ENCODE results near the gene GNA14.
"Not testable (repeated sequence)": the region's sequence is repeated elsewhere in the genome, so short reads cannot be mapped to it uniquely, and the experiment has no call there.

The GNA14 gene

DNA sequence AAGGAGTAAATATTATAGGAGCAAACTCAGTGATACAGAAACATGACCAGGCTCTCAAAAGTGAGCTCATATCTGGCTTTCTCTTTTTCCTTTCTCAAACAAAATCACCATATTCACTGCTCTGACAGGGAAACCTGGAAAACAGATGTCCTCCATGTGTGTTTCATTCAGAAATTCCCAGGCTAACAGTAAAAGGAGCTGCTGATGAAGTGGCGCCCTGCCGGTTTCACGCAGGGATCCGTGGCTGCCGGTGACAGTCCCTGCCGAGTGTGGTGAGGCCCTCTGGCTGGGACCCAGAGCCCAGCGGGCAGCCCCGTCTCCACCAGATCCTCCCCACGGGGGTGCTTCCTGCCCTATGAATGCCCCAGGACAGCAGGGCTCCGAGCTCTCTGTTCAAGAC, 208.1 kb downstream of the GNA14 start:
- no peak for DNase-seq

DNA sequence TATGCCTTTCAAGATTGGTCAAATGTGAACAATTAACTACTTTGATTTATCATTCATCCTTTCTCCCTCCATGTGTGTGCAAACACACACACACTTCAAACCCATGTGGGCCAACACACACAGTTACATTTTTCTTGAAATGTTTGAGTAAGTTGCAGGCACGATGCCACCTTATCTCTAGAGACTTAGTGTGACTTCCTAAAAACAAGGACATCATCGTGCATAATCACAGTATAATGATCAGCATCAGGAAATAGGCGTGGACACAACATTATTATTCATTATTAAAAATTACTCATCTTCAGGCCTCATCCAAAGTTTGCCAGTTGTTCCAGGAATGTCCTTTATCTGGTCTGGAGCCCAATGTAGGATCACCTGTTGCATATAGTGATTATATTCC, 209.5 kb downstream of the GNA14 start:
- DNase-seq: no peak

DNA sequence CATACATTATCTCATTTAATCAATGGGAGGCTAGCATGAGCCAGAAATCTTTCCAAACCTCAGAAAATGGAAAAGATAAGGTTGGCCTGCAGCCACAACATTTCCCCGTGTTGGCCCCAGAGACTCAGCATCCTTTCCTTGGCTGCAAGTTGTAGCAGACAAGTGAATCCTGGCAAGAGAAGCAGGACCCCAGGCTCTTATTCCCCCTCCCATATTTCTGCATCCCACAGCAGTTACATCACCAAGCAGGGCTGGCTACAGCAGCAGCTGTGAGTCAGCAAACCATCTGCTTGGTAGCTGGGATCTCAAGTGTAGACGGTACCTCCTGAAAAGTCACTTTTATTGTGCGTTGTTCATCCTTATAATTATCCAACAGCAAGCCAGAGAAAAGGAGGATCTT, 212.4 kb downstream of the GNA14 start:
- DNase-seq: no peak

DNA sequence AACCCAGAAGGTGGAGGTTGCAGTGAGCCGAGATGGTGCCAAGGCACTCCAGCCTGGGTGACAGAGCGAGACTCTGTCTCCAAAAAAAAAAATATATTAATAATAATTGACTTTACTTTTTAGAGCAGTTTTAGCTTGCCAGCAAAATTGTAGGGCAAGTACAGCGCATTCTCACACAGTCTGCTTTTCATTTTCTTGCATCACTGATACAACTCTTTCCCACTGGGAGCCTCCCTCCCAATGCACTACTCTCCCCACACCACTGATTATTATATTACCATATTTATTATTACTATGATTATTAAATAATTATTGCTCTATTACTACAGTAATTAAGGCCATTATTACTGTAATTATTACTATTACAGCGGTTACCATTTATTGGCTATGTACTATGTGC, 212.8 kb downstream of the GNA14 start:
- DNase-seq: no peak

DNA sequence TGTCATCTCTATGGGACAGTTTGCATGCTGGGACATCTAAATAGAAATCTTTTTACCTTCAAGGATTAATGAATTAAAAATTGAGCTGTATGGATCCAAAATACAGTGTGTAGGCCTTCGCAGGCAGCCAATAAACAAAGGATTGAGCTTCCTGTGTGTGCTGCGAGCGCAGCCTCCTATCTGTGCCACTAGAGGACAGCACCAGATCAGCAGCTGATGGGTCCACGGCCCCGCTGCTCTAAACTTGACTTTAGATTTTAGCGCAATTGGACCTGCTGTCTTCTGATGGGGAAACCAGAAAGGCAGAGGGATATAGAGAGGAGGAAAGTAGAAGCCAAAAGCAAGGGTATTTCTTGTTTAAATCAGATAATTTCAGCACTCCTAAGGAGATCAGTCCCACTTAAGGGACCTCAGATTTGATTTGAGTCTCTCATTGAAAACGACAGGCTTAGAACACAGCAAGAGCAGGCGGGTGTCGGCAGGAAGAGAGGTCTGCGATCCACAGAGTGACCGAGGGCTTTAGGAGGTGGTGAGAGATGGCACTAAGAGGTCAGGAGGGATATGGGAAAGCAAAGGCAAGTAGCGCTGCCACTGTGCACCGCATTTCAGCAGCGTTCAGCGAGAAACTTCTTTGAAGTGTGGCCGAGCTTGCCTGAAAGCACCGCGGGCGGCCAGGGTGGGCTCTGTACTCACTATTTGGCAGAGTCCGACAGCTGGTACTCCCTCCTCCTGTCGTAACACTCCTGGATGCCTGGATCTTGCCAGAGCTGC, 214.3 kb downstream of the GNA14 start:
- peak; percentile 47 to 58 for DNase-seq

DNA sequence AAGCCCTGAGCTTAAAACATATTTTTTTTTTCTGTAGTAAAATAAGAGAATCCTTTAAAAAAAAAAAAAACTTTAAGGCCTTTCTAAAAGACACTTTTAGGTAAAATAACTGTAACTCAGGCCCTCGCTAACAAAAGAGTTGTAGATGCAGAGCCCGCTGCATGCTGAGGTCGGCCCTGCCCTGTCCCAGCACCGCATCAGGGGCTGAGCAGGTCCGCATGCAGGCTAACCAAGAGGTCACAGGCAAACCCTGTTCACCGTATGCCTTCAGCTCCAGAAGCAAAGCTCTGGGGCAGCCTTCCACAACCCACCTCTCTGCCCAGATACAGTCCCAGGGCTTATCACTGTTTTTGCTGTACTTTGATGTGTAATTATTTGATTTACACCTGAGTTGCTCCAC, 216.1 kb downstream of the GNA14 start:
- DNase-seq: no peak

DNA sequence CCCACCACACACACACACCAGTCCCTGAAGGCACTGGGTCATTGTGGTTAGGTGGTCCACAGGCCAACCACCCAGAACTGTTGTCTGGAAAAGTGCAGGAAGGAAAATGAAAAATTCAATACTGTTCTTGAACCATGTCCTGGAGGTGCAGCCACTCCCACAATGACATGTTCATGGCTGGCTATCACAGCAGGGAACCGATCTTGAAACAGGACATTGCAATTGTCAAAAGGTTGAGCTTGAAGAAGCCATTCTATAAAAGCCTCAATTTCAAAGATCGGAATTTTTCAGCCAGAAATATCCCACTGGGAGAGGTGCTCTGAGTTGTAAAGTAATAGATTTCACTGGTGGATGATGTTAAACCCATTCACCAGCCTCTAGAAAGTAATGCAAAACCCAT, 218.2 kb downstream of the GNA14 start:
- no peak for DNase-seq

DNA sequence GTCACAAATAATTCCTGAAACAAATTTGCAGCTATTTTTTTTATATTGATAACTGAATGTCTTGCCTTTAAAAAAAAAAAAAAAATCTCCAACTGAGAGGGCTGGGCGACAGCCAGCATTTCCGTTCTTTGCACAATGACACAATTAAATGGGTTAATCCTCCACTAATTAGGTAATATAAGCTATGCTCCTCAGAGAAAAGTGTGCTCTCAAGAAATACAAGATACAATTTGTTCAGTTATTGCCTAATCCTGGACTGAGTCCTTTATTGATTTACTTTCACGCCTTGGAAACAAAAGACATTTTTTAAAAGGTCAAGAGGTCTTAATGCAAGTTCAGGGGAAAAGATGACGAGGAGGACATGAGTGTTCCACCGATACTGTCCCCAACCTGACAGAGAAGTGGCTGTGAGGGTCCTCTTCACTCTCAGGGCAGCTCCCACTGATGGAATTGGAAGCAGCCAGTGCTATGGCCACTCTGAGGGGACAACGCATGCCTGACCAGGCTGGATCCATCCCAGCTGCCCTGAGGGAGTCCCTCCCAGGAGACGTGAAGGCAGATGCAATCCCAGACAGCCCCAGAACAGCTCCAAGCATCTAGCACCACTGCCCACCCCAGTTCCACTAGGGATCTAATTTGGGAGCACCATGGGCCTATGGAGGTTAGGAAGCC, 220.7 kb downstream of the GNA14 start:
- no peak for DNase-seq

DNA sequence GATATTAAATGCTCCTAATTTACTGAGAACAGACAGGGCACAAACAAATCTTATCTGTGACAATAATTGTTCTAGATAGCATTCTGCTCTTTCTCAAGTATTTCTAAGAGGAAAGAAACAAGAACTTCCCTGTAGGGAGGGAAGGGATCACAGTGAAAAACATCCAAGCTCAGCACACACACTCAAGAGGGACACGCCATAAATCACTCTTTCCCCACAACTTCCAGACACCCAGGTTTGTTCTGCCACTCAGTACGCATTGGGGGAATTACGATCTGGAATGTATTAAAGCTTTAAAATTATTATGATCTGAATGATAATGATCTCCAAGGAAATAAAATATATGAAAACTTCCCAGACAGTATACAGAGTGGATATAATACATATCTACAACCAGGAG, 221.4 kb downstream of the GNA14 start:
- no peak for DNase-seq

DNA sequence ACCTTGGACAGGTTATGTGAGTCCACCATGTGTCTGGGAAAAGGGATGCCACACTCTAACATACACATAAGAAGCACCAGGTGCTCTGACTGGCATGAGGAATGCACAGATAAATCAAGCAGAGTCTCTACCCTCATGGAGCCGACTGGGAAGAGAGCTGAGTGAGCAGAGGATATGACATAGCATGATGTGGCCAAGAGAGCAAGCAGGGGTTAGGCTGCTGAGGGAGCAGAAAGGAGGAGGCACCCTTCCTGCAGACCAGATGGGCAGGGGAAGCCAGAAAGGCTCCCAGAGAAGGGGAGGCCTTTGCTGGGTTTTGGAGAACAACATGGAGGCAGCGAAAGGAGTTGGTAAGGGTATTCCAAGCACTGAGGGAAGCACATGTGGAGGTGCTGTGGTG, 223.1 kb downstream of the GNA14 start:
- DNase-seq: no peak

DNA sequence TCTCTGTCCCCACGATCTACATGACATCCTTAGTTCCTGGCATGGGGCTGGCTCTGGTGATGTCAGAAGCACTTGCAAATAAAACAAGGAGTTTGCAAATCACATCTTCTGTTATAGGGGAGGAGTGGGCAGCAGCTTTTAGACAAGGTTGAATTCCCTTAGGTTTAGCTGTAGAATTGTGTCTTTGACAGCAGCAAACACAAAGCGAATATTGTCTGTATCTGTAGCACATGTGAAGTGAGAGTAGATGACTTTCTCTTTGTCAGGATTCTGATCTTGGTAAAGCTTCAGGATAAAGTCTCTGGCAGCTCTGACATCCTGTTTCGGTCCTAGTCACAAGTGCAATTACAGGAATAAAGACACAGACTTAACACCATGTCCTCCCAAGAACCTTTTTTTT, 224.3 kb downstream of the GNA14 start:
- no peak for DNase-seq

DNA sequence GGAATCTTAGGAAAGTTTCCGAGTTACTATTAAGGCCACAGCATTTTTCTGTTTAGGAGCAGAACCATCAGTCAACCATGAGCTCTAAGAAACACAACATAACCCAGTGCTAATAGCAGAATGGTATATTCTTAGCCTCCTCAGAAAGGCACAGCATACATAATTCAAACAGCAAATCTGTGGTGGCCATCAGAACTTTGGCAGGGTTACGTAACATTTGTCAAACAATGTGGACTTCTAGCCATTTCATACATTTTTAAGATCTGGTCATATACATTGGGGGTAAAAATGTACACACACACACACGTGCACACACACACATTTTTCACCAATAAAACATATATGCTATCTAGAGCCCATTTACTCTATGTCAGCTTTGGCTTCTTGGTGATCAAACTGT, 225.2 kb downstream of the GNA14 start:
- DNase-seq: no peak

DNA sequence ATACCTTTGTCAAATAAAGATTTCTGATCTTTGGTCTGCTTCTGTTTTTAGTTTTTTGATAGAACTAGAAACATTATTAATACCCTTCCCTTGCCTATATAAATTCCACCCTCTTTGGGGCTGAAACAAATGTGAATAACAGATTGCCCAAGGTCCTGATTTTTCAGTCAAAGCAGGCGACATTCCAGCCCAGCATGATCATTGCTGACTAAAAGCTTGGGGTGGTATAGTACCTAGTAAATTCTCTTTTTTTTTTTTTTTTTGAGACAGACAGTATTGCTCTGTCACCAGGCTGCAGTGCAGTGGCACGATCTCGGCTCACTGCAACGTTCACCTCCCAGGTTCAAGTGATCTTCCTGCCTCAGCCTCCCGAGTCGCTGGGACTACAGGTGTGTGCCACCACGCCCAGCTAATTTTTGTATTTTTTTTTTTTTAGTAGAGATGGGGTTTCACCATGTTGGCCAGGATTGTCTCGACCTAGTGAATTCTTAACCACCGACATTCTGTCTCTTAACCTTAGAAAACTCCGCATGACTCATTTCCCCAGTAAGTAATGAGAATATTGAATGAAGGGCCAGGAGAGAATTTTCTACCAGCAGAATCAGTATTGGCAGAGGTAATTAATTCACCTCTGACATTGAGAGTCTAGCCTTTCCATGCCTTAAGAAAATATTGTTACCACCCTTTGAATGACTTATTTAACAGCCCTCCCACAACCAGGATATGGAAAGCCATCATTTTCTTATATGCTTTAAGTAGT, 226.4 kb downstream of the GNA14 start:
- no peak for DNase-seq

DNA sequence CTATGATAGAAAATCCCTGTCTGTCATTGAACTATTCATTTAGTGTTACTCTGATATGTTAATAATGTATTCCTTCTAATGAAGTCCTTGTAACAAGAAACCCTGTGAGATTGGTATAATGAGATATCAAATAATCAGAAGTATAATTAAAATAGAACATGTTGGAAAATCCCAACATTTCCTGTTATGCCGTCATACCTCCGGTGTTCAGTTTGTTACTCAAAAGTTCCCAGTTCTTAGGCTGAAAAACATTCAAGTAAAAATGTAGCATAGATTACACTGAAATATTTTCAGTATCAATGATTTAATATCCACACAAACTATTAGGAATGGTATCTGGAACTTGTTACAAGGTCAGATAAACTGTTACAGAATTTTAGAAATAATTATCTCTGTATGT, 227.5 kb downstream of the GNA14 start:
- no peak for DNase-seq

DNA sequence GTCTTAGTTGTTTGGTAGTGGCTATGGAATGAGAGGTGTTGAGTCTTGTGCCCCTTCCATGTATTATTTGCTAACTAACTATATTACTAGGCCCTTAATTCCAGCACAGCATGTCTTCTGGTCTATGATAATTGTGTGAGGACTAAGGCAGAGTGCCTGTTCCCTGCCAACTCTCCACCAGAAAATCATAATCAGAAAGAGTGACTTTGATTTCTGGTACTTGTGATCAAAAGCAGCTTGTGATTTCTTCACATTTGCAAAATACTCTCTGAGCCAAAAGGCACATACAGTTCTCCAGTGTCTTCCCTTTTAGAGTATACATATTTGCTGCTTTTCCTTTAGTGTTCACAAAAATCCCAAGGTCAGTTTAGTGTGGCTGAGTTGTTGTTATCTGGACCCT, 229.9 kb downstream of the GNA14 start:
- DNase-seq: no peak

DNA sequence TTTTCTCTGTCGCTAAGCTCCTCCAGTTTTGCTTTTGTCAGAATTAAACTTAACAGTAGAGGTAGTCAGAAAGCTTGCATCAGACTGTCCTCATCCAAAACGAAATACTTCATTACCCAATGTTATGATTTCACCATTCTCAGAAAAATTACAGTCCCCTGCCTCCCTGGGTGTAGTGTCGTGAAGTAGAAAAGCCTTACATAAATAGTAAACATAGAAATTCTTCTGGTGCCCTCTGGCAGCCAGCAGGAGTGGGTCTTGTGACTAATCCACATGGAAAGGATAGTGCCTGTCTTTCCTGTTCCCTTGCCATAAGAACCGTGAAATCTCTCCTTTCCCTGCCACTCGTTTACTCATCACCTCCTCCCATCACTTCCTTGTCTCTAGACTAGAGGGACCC, 230.6 kb downstream of the GNA14 start:
- DNase-seq: no peak

DNA sequence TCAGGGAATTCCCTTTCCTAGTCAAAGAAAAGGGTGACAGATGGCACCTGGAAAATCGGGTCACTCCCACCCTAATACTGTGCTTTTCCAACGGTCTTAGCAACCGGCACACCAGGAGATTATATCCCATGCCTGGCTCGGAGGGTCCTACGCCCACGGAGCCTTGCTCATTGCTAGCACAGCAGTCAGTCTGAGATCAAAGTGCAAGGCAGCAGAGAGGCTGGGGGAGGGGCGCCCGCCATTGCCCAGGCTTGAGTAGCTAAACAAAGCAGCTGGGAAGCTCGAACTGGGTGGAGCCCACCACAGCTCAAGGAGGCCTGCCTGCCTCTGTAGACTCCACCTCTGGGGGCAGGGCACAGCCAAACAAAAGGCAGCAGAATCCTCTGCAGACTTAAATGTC, 239.6 kb downstream of the GNA14 start:
- DNase-seq: not testable (repeated sequence)

DNA sequence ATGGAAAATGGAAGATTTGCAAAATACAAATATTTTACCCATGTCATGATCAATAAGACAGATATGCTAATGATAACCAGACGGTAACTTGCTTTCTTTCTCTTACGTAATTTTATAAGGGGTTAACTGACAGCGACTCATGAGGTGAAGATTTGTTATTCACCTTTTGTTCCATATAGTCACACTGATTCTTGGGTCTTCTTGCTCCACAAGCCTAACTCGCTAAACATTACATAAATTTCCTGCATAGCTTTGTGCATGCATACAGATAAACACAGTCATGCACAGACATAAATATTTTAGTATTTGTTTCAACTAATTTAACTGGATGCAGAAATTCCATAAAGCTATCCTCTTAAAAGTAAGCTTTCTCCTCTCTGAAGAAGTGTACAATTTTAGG, 244.9 kb downstream of the GNA14 start:
- DNase-seq: no peak

DNA sequence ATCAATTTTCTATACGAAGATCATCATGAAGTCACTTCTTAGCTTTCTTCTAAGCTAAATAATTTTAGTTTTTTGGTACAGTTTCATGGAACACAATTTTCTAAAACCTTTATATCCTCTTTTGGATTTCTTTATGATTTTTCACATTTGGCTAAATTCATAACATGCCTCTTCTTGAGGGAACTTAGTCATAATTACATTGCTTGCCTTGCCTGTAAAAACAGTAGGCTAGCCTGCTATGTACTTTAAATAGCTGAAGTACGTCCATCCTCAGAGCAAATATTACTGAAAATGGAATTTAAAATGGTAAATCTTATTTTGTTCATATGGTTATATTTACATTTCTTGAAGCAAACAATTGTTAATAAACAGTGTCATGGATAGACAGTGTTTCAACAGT, 245.8 kb downstream of the GNA14 start:
- no peak for DNase-seq

DNA sequence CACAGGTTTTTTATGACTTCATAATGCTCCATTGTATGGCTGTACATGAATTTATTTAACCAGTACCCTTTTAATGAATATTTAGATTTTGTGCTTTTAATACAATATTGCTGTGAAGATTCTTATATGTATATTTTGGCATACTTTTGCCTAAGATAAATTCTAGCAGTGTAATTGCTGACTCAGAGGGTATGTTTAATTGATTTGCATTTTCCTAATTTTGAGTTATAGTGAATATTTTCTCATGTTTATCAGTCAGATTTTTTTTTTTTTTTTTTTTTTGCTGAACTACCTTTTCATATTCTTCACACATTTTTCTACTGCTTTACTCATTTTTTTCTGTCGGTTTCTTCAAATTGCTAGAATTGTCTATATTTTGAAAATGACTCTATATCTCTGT, 248.2 kb downstream of the GNA14 start:
- DNase-seq: no peak

DNA sequence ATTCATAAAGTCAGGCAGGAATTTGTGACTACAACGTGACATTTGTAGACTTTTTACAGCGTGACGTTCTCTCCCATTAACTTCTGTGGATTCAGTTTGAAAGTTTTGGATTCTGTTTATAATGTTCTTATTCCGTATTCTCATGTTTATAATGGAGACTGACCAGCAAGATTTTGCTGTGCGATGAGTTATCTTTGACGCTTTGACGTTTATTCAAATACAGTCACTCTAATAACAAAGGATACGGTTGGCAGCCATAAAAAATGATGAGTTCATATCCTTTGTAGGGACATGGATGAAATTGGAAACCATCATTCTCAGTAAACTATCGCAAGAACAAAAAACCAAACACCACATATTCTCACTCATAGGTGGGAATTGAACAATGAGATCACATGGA, 249.5 kb downstream of the GNA14 start:
- not testable (repeated sequence) for DNase-seq

DNA sequence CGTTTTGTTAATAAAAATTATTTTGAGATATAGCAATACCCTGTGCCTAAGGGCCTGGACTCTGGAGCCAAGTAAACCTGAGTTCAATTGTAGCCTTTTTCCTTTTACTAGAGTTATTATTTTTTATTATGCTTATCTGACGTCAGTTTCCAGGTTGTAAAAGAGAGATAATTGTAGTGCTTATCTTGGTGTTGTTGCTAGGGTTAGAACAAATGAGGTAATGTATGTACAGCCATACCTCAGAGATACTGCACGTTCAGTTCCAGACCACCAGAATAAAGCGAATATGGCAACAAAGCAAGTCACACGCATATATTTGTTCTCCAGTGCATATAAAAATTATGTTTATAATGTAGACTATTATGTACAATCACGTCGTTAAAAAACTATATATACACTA, 255.8 kb downstream of the GNA14 start:
- no peak for DNase-seq

DNA sequence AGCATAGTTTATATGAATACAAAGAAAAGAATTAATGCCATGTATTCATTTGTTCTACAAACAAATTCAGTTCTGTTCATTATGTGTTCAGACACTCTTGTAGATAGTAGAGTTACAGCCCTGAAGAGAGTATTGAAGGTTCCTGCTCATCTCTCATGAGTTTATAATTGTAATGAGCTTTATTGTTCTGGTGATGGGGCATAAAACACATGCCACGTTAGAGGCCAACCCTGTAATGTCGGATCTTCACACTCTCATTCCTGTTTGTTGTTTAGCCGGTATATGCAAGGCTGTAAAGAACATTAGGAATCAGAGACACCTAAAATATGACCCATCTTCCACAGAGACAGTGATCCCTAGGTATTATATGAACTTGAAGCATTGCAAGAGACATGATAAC, 256.3 kb downstream of the GNA14 start:
- no peak for DNase-seq

DNA sequence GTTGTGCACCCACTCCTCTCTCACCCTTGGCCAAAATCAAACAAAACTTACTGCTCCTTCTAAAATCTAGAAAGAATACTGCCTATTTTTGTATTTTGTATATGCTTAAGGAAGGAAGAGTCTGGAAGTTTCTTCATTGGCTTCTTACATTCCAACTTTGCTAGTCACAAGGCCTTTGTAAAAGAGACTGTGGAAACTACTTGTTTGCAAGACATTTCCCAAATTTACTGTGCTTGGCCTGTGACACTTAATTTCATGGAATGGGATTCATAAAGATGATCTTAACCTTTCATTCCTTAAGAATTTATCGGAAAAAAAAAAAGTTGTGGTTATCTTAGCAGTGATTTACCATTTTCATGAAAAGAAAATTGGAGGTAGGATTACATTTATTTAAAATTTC, 261.9 kb downstream of the GNA14 start:
- DNase-seq: no peak
